Mesenchymal stem cell (in vitro differentiated cells and primary cell): Measurements from ENCODE around the gene SLC35F3.

Source experiments
- DNase-seq: peaks from one replicate; pipeline ENCODE4 v3.0.0-alpha.2; 2013
- H2AFZ ChIP-seq: one replicate; pipeline ENCODE4 v1.6.1; 2013; ENCODE audit warnings: low read depth, mild to moderate bottlenecking, control low read depth, inconsistent platforms, low read length, moderate library complexity
- H2AK5ac ChIP-seq: 2 replicates; pipeline ENCODE4 v1.6.1; 2013; ENCODE audit warnings: low read length, moderate library complexity, mild to moderate bottlenecking, inconsistent platforms; ENCODE audit not compliant: severe bottlenecking
- H2BK120ac ChIP-seq: one replicate; pipeline ENCODE4 v1.6.1; 2013; ENCODE audit warnings: low read depth, mild to moderate bottlenecking, inconsistent platforms, low read length, moderate library complexity
- H2BK12ac ChIP-seq, 2 experiments: one replicate each; pipeline ENCODE4 v1.6.1; 2013; ENCODE audit warnings: inconsistent platforms in 2 of 2, low read length in 2 of 2, mild to moderate bottlenecking in 2 of 2, moderate library complexity in 2 of 2, control low read depth in 1 of 2
- H2BK15ac ChIP-seq: one replicate; pipeline ENCODE4 v1.6.1; 2013; ENCODE audit warnings: mild to moderate bottlenecking, low read depth, inconsistent platforms; ENCODE audit not compliant: poor library complexity, severe bottlenecking
- H2BK5ac ChIP-seq: 2 replicates; pipeline ENCODE4 v1.6.1; 2013; ENCODE audit warnings: low read depth, mild to moderate bottlenecking, low read length, control low read depth, inconsistent platforms; ENCODE audit not compliant: poor library complexity, severe bottlenecking
- H3K14ac ChIP-seq, 2 experiments: one replicate each; pipeline ENCODE4 v1.6.1; 2013; ENCODE audit warnings: inconsistent platforms in 2 of 2, low read length in 2 of 2, control low read depth in 1 of 2, mild to moderate bottlenecking in 1 of 2, moderate library complexity in 1 of 2
- H3K18ac ChIP-seq, 2 experiments: one replicate each; pipeline ENCODE4 v1.6.1; 2013; ENCODE audit warnings: inconsistent platforms in 2 of 2, low read length in 2 of 2, control low read depth in 1 of 2, low read depth in 1 of 2, mild to moderate bottlenecking in 1 of 2
- H3K23ac ChIP-seq, 2 experiments: one replicate each; pipeline ENCODE4 v1.6.1; 2013; ENCODE audit warnings: inconsistent platforms in 2 of 2, low read length in 2 of 2, mild to moderate bottlenecking in 2 of 2, moderate library complexity in 2 of 2, control low read depth in 1 of 2
- H3K27ac ChIP-seq: 2 replicates; pipeline ENCODE4 v1.5.1; 2013; ENCODE audit warnings: mild to moderate bottlenecking, moderate library complexity, low read length, control low read depth, inconsistent platforms; ENCODE audit not compliant: poor library complexity, severe bottlenecking
- H3K27me3 ChIP-seq, 2 experiments: 2 replicates each; pipeline versions ENCODE4 v1.6.1 to v1.7.0; 2013; ENCODE audit warnings: low read length in 2 of 2, mild to moderate bottlenecking in 2 of 2, moderate library complexity in 2 of 2, control low read depth in 1 of 2, inconsistent platforms in 1 of 2; ENCODE audit not compliant: control insufficient read depth in 1 of 2, insufficient read depth in 1 of 2
- H3K36me3 ChIP-seq, 2 experiments: 2 replicates each; pipeline versions ENCODE4 v1.6.1 to v1.7.0; 2013; ENCODE audit warnings: low read length in 2 of 2, control low read depth in 1 of 2, inconsistent platforms in 1 of 2, low read depth in 1 of 2, mild to moderate bottlenecking in 1 of 2; ENCODE audit not compliant: insufficient read depth in 2 of 2, control insufficient read depth in 1 of 2
- H3K4ac ChIP-seq, 2 experiments: one replicate each; pipeline ENCODE4 v1.6.1; 2013; ENCODE audit warnings: inconsistent platforms in 2 of 2, low read length in 2 of 2, mild to moderate bottlenecking in 2 of 2, moderate library complexity in 2 of 2, control low read depth in 1 of 2, low read depth in 1 of 2
- H3K4me1 ChIP-seq: 2 replicates; pipeline ENCODE4 v1.6.1; 2013; ENCODE audit warnings: low read depth, low read length, control low read depth; ENCODE audit not compliant: control insufficient read depth, insufficient read depth
- H3K4me2 ChIP-seq: 2 replicates; pipeline ENCODE4 v1.6.1; 2013; ENCODE audit warnings: low read length, mild to moderate bottlenecking, inconsistent platforms; ENCODE audit not compliant: poor library complexity, severe bottlenecking
- H3K4me3 ChIP-seq, 2 experiments: 2 replicates each; pipeline versions ENCODE4 v1.5.1 to v1.7.0; 2013; ENCODE audit warnings: low read length in 2 of 2, mild to moderate bottlenecking in 2 of 2, control low read depth in 1 of 2, low read depth in 1 of 2; ENCODE audit not compliant: insufficient read depth in 1 of 2
- H3K79me1 ChIP-seq: replicated peaks from 2 replicates; pipeline ENCODE4 v1.6.1; 2013; ENCODE audit warnings: mild to moderate bottlenecking, control low read depth, low read length, inconsistent platforms; ENCODE audit not compliant: poor library complexity, severe bottlenecking
- H3K9ac ChIP-seq: 2 replicates; pipeline ENCODE4 v1.7.0; 2013; ENCODE audit warnings: mild to moderate bottlenecking, low read length, moderate library complexity
- H3K9me3 ChIP-seq: 2 replicates; pipeline ENCODE4 v1.7.0; 2013; ENCODE audit warnings: mild to moderate bottlenecking, low read length; ENCODE audit not compliant: control insufficient read depth
- H4K8ac ChIP-seq: one replicate; pipeline ENCODE4 v1.6.1; 2013; ENCODE audit warnings: inconsistent platforms, mild to moderate bottlenecking, low read length, moderate library complexity
- H4K91ac ChIP-seq: one replicate; pipeline ENCODE4 v1.6.1; 2013; ENCODE audit warnings: mild to moderate bottlenecking, low read length, inconsistent platforms
- WGBS: methylation state at CpG from one replicate; pipeline ENCODE4 v1.1.7; 2013; ENCODE audit warnings: mixed read lengths; 5-methylcytosine and 5-hydroxymethylcytosine counted together

Gene SLC35F3

GRCh38 chr1:234109840-234110239, 205.4 kb downstream of the SLC35F3 start:
- no peak overlapping the region for H2BK120ac ChIP-seq
- no peak overlapping the region for H4K8ac ChIP-seq
- no peak for DNase-seq
- no peaks in the 10 kb centered on the region for H3K36me3 ChIP-seq
- no peaks in the 10 kb centered on the region for H3K4me1 ChIP-seq
- H3K4me3 ChIP-seq, result no peak overlapping the region
- peaks cover 4 to 22% of the 10 kb centered on the region in 2 experiments for H3K27me3 ChIP-seq
- H4K91ac ChIP-seq, result no peak overlapping the region
- no peak overlapping the region for H2BK12ac ChIP-seq
- no peak overlapping the region for H3K14ac ChIP-seq
- no peaks in the 10 kb centered on the region for H3K79me1 ChIP-seq
- H3K18ac ChIP-seq, result no peak overlapping the region
- H3K23ac ChIP-seq, result no peak overlapping the region
- no peak overlapping the region for H2AFZ ChIP-seq
- H3K27ac ChIP-seq, result no peak overlapping the region
- H3K9me3 ChIP-seq, result no peaks in the 10 kb centered on the region
- no peak overlapping the region for H3K4me2 ChIP-seq
- H2AK5ac ChIP-seq, result no peak overlapping the region
- H3K9ac ChIP-seq, result no peak overlapping the region
- no peak overlapping the region for H3K4ac ChIP-seq
- no peak overlapping the region for H2BK15ac ChIP-seq
- 89% methylated on average over 5 of the region's 5 CpGs for WGBS
- H2BK5ac ChIP-seq, result no peak overlapping the region

- Histone ChIP-seq H3K9me3 (no peaks in the 10 kb centered on the region), H2BK12ac (no peak overlapping the region), H3K23ac (no peak overlapping the region), H3K14ac (no peak overlapping the region), H4K8ac (no peak overlapping the region), H3K27ac (no peak overlapping the region), H3K4me3 (no peak overlapping the region), H3K27me3 (peaks cover 4 to 24% of the 10 kb centered on the region in 2 experiments), H4K91ac (no peak overlapping the region), H3K4me2 (no peak overlapping the region), H3K18ac (no peak overlapping the region), H3K79me1 (no peaks in the 10 kb centered on the region), H2AK5ac (no peak overlapping the region), H3K4ac (no peak overlapping the region), H2BK5ac (no peak overlapping the region), H3K9ac (no peak overlapping the region), H3K4me1 (no peaks in the 10 kb centered on the region), H2AFZ (no peak overlapping the region), H3K36me3 (no peaks in the 10 kb centered on the region), H2BK120ac (no peak overlapping the region), H2BK15ac (no peak overlapping the region)
- WGBS, result 45% methylated on average over 17 of the region's 17 CpGs
- DNase-seq, result peak; percentile 24
These were observed 207.1 kb downstream of the SLC35F3 start for GRCh38 chr1:234111458-234112142.

- Histone ChIP-seq H3K4me2 (no peak overlapping the region), H2BK15ac (no peak overlapping the region), H3K27me3 (peaks cover 2 to 19% of the 10 kb centered on the region in 2 experiments), H2BK12ac (no peak overlapping the region), H4K91ac (no peak overlapping the region), H3K23ac (no peak overlapping the region), H3K14ac (no peak overlapping the region), H2AK5ac (no peak overlapping the region), H3K27ac (no peak overlapping the region), H2BK5ac (no peak overlapping the region), H3K79me1 (no peaks in the 10 kb centered on the region), H3K4me1 (no peaks in the 10 kb centered on the region), H3K9ac (peak overlapping the region; percentile 63), H2AFZ (peak overlapping the region; percentile 47), H3K4me3 (peak overlapping the region in 1 of 2 experiments; percentile 67), H4K8ac (no peak overlapping the region), H3K18ac (no peak overlapping the region), H3K36me3 (no peaks in the 10 kb centered on the region), H3K9me3 (no peaks in the 10 kb centered on the region), H3K4ac (no peak overlapping the region), H2BK120ac (no peak overlapping the region)
- peak; percentile 55 for DNase-seq
- 28% methylated on average over 11 of the region's 11 CpGs for WGBS
These were observed 210.3 kb downstream of the SLC35F3 start for GRCh38 chr1:234114648-234115307.

DNA sequence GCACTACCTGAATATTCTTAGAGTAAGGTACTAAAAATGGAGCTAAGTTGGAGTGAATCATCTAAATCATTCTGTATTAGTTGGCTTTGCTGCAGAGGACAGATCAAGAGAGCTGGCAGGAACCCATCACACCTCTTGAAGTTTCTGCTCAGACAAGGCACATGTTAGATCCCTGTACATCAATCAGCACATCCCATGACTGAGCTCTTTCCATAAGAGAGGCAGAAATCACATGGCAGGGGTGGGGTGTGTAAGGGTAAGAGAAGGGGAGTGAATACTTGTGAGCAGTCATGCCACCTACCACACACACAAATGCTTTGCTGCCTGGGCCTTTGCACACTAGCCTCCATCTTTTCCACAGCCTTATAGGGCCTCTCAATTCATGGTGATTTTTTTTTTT, 214.4 kb downstream of the SLC35F3 start:
- H3K9me3 ChIP-seq, result no peaks in the 10 kb centered on the region
- no peak overlapping the region for H3K14ac ChIP-seq
- H3K27ac ChIP-seq, result no peak overlapping the region
- no peaks in the 10 kb centered on the region for H3K79me1 ChIP-seq
- H2BK120ac ChIP-seq, result no peak overlapping the region
- H2BK12ac ChIP-seq, result no peak overlapping the region
- H3K4me2 ChIP-seq, result no peak overlapping the region
- H4K8ac ChIP-seq, result no peak overlapping the region
- H3K4me3 ChIP-seq, result no peak overlapping the region
- no peak overlapping the region for H3K4ac ChIP-seq
- DNase-seq, result no peak
- H3K18ac ChIP-seq, result no peak overlapping the region
- no peak overlapping the region for H2AK5ac ChIP-seq
- no peak overlapping the region for H3K9ac ChIP-seq
- H2BK5ac ChIP-seq, result no peak overlapping the region
- H2AFZ ChIP-seq, result no peak overlapping the region
- no peak overlapping the region for H2BK15ac ChIP-seq
- no peak overlapping the region for H3K23ac ChIP-seq
- no peaks in the 10 kb centered on the region for H3K36me3 ChIP-seq
- H3K27me3 ChIP-seq, result peaks cover 0 to 6% of the 10 kb centered on the region in 2 experiments
- no peaks in the 10 kb centered on the region for H3K4me1 ChIP-seq
- H4K91ac ChIP-seq, result no peak overlapping the region
